Measurements from ENCODE around the gene FGF12. TPM values are rescaled to one million over a fixed set of nuclear protein-coding genes. Genes with fewer than 3 reads are reported as not detected.

The FGF12 gene
- total and polyA plus RNA-seq, 2 experiments from 2014 or later: not detected

DNA sequence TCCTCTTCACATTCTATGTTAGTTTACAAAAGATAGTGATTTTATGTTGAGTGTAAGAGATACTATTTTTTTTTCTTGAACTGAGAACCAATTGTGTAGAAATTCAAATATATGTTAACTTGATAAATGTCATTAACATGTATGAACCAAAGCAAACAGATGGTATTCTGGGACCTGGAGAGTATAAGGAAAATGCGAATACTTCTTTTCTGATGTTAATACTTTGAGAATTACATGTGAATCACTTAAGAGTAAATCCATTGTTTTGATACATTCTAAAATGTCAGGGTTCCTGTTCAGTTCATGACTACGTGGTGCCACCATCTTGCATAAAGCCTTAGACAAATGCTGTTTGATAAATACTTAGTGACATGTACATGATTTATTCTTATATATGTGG lies 541.3 kb downstream of the FGF12 start:
- in situ Hi-C loops (cut with MboI): no loop called here
- Histone ChIP-seq H3K36me3 (ENCODE audit: low read depth) (no peaks in the 10 kb centered on the region), H3K9me2 (ENCODE audit: insufficient read depth) (no peaks in the 10 kb centered on the region), H3K9me3 (ENCODE audit: low read depth) (no peaks in the 10 kb centered on the region), H3K27me3 (replicated peaks; ENCODE audit: insufficient read depth) (no peaks in the 10 kb centered on the region), H3K9ac (no peak overlapping the region), H3K79me2 (ENCODE audit: insufficient read depth) (no peaks in the 10 kb centered on the region), H3K4me3 (no peak overlapping the region), H3F3A (ENCODE audit: insufficient read depth) (no peaks in the 10 kb centered on the region), H3K27ac (no peak overlapping the region), H4K20me1 (ENCODE audit: insufficient read depth) (no peaks in the 10 kb centered on the region), H3K4me1 (ENCODE audit: insufficient read depth) (no peaks in the 10 kb centered on the region), H2AFZ (no peak overlapping the region), H3K4me2 (ENCODE audit: unreplicated experiment) (no peak overlapping the region)
- 20 to 27% methylated on average over 2 of the region's 2 CpGs for WGBS, 2 experiments (ENCODE audit: low coverage in 1 of 2, low lambda C conversion rate in 2 of 2, missing lambda C conversion rate in 2 of 2)
- TF ChIP-seq EZH2 (IDR thresholded peaks at IDR 0.05; ENCODE audit: insufficient read depth, poor library complexity, severe bottlenecking) (no peak), EZH2phosphoT487 (IDR thresholded peaks at IDR 0.05; ENCODE audit: insufficient read depth, low read depth) (no peak)
- DNase-seq: no peak

DNA sequence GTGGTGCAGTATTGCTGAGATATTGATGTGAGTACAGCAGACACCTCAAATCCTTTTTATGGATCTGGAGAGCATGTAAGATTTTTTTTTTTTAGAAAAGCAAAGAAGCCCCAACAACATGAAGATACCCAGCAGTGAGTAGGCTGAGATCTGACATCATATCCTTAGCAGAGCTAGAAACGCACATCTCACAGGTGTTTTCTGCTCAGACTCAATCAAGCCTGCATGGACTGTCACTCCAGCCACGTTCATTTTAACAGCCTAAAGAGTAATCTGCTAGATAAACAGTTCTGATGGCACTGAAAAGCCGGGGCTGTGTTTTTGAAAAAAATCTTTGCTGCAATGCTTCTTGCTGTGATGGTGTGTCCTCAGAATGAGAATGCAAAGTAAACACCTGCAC lies 544.2 kb downstream of the FGF12 start:
- Histone ChIP-seq H3K4me1 (ENCODE audit: insufficient read depth) (no peaks in the 10 kb centered on the region), H3K27me3 (replicated peaks; ENCODE audit: insufficient read depth) (no peaks in the 10 kb centered on the region), H3K4me3 (no peak overlapping the region), H3K27ac (no peak overlapping the region), H3K4me2 (ENCODE audit: unreplicated experiment) (no peak overlapping the region), H3K9me2 (ENCODE audit: insufficient read depth) (no peaks in the 10 kb centered on the region), H3K9ac (no peak overlapping the region), H3K79me2 (ENCODE audit: insufficient read depth) (no peaks in the 10 kb centered on the region), H4K20me1 (ENCODE audit: insufficient read depth) (no peaks in the 10 kb centered on the region), H3F3A (ENCODE audit: insufficient read depth) (no peaks in the 10 kb centered on the region), H2AFZ (no peak overlapping the region), H3K9me3 (ENCODE audit: low read depth) (no peaks in the 10 kb centered on the region), H3K36me3 (ENCODE audit: low read depth) (no peaks in the 10 kb centered on the region)
- 23 to 25% methylated on average over 3 of the region's 3 CpGs for WGBS, 2 experiments (ENCODE audit: low coverage in 1 of 2, low lambda C conversion rate in 2 of 2, missing lambda C conversion rate in 2 of 2)
- TF ChIP-seq EZH2 (IDR thresholded peaks at IDR 0.05; ENCODE audit: insufficient read depth, poor library complexity, severe bottlenecking) (no peak), EZH2phosphoT487 (IDR thresholded peaks at IDR 0.05; ENCODE audit: insufficient read depth, low read depth) (no peak)
- in situ Hi-C loops (cut with MboI): no loop called here
- DNase-seq: no peak

DNA sequence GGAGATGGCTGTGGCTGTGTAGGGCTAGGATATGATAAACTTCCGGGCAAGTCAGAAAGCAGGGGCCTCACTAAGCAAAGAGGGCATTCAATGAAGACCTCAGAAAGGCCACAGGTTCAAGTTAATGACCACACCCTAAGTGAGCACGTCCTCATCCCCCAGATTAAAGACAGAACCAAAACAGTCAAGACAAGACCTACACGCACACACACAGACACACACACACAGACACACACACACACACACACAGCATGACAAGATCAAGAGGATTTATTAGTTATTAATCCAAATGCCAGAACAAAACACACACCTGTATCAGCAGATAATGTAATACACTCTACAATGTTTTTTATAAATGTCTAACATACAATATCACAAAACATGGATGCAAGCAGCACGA lies 546.2 kb downstream of the FGF12 start:
- WGBS, 2 experiments (ENCODE audit: low coverage in 1 of 2, low lambda C conversion rate in 2 of 2, missing lambda C conversion rate in 2 of 2): 47 to 50% methylated on average over 4 of the region's 4 CpGs
- Histone ChIP-seq H3K4me3 (no peak overlapping the region), H4K20me1 (ENCODE audit: insufficient read depth) (no peaks in the 10 kb centered on the region), H3K79me2 (ENCODE audit: insufficient read depth) (no peaks in the 10 kb centered on the region), H3K9me3 (ENCODE audit: low read depth) (no peaks in the 10 kb centered on the region), H3K4me1 (ENCODE audit: insufficient read depth) (no peaks in the 10 kb centered on the region), H3K27me3 (replicated peaks; ENCODE audit: insufficient read depth) (no peaks in the 10 kb centered on the region), H3F3A (ENCODE audit: insufficient read depth) (no peaks in the 10 kb centered on the region), H3K4me2 (ENCODE audit: unreplicated experiment) (no peak overlapping the region), H3K9me2 (ENCODE audit: insufficient read depth) (no peaks in the 10 kb centered on the region), H2AFZ (no peak overlapping the region), H3K36me3 (ENCODE audit: low read depth) (no peaks in the 10 kb centered on the region), H3K27ac (no peak overlapping the region), H3K9ac (no peak overlapping the region)
- no peak for TF ChIP-seq EZH2 (IDR thresholded peaks at IDR 0.05; ENCODE audit: insufficient read depth, poor library complexity, severe bottlenecking)
- TF ChIP-seq EZH2phosphoT487 (IDR thresholded peaks at IDR 0.05; ENCODE audit: insufficient read depth, low read depth): no peak
- no peak for DNase-seq
- in situ Hi-C loops (cut with MboI): no loop called here

DNA sequence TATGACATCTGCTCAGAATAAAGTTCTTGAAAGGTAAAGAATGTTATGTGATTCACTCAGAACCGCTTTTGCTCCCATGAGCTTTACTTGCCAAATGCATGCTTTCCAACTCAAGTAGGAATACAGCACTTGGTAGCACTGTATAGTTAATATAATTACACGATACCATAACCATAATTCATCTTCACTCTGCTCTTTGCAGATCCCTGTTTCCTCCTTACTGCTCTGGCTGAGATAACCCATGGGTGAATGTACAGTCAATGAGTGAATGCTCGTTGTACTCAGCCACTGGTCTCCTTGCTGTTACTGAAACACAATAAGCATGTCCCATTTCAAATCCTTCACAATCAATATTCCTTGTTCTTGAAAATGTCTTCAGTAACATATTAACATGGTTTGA lies 550.0 kb downstream of the FGF12 start:
- no peak for DNase-seq
- in situ Hi-C loops (cut with MboI): no loop called here

GRCh38 chr3:192174283-192174682 lies 553.1 kb downstream of the FGF12 start:
- in situ Hi-C loops (cut with MboI): no loop called here
- no peak overlapping the region for H2AFZ ChIP-seq
- no peaks in the 10 kb centered on the region for H4K20me1 ChIP-seq (ENCODE audit: insufficient read depth)
- no peak overlapping the region for H3K4me3 ChIP-seq
- no peaks in the 10 kb centered on the region for H3K9me3 ChIP-seq (ENCODE audit: low read depth)
- H3K27me3 ChIP-seq (replicated peaks; ENCODE audit: insufficient read depth): no peaks in the 10 kb centered on the region
- H3K36me3 ChIP-seq (ENCODE audit: low read depth): no peaks in the 10 kb centered on the region
- no peaks in the 10 kb centered on the region for H3K9me2 ChIP-seq (ENCODE audit: insufficient read depth)
- no peak for DNase-seq
- H3K27ac ChIP-seq: no peak overlapping the region
- H3K9ac ChIP-seq: no peak overlapping the region
- H3F3A ChIP-seq (ENCODE audit: insufficient read depth): no peaks in the 10 kb centered on the region
- WGBS, 2 experiments (ENCODE audit: low coverage in 1 of 2, low lambda C conversion rate in 2 of 2, missing lambda C conversion rate in 2 of 2): 44 to 51% methylated on average over 4 of the region's 4 CpGs
- H3K4me2 ChIP-seq (ENCODE audit: unreplicated experiment): no peak overlapping the region
- H3K4me1 ChIP-seq (ENCODE audit: insufficient read depth): no peaks in the 10 kb centered on the region
- H3K79me2 ChIP-seq (ENCODE audit: insufficient read depth): no peaks in the 10 kb centered on the region
- TF ChIP-seq EZH2 (IDR thresholded peaks at IDR 0.05; ENCODE audit: insufficient read depth, poor library complexity, severe bottlenecking) (no peak), EZH2phosphoT487 (IDR thresholded peaks at IDR 0.05; ENCODE audit: insufficient read depth, low read depth) (no peak)

More for the DNA sequence above, 550.0 kb downstream of the FGF12 start:
- Histone ChIP-seq H3K4me2 (ENCODE audit: unreplicated experiment) (no peak overlapping the region), H3K27ac (no peak overlapping the region), H3K9ac (no peak overlapping the region), H3K4me3 (no peak overlapping the region), H3K4me1 (ENCODE audit: insufficient read depth) (no peaks in the 10 kb centered on the region), H3F3A (ENCODE audit: insufficient read depth) (no peaks in the 10 kb centered on the region), H4K20me1 (ENCODE audit: insufficient read depth) (no peaks in the 10 kb centered on the region), H3K27me3 (replicated peaks; ENCODE audit: insufficient read depth) (no peaks in the 10 kb centered on the region), H3K9me2 (ENCODE audit: insufficient read depth) (no peaks in the 10 kb centered on the region), H3K79me2 (ENCODE audit: insufficient read depth) (no peaks in the 10 kb centered on the region), H2AFZ (no peak overlapping the region), H3K36me3 (ENCODE audit: low read depth) (no peaks in the 10 kb centered on the region), H3K9me3 (ENCODE audit: low read depth) (no peaks in the 10 kb centered on the region)
- 18 to 31% methylated on average over 3 of the region's 3 CpGs for WGBS, 2 experiments (ENCODE audit: low coverage in 1 of 2, low lambda C conversion rate in 2 of 2, missing lambda C conversion rate in 2 of 2)
- no peak for TF ChIP-seq EZH2phosphoT487 (IDR thresholded peaks at IDR 0.05; ENCODE audit: insufficient read depth, low read depth)
- no peak for TF ChIP-seq EZH2 (IDR thresholded peaks at IDR 0.05; ENCODE audit: insufficient read depth, poor library complexity, severe bottlenecking)
